LNCAP (cell line): ENCODE measurements around the gene UBAP2.

Experiments used
- CTCF ChIP-seq: fragments of 450-650 bp; IDR thresholded peaks from 2 replicates; pipeline ENCODE4 v1.5.1; 2017; ENCODE audit warnings: mild to moderate bottlenecking

Gene UBAP2

GRCh38 chr9:34065541-34065940 lies 16.9 kb upstream of the UBAP2 start:
- no peak for TF ChIP-seq CTCF

- no peak for TF ChIP-seq CTCF
Observed at GRCh38 chr9:34059954-34060353, 11.3 kb upstream of the UBAP2 start.

GRCh38 chr9:34059281-34059680 lies 10.6 kb upstream of the UBAP2 start:
- no peak for TF ChIP-seq CTCF

GRCh38 chr9:34049630-34050384 lies 1.1 kb upstream of the UBAP2 start:
- no peak for TF ChIP-seq CTCF

GRCh38 chr9:34047864-34048726 lies 592 bp downstream of the UBAP2 start:
- no peak for TF ChIP-seq CTCF

- no peak for TF ChIP-seq CTCF
Observed at GRCh38 chr9:34046784-34047379, 1.8 kb downstream of the UBAP2 start.

- TF ChIP-seq CTCF, result no peak
Observed at GRCh38 chr9:34045903-34046302, 2.8 kb downstream of the UBAP2 start.
